Activated CD8-positive, alpha-beta T cell treated with anti-CD3 and anti-CD28 coated beads, Interleukin-2, amount 10 ng/mL, durations not matched to agents 7 days and 5 days (primary cell): ENCODE results near the gene HELZ. TPM values are rescaled to one million over a fixed set of nuclear protein-coding genes. Genes with fewer than 3 reads are reported as not detected.

Source experiments
- ATAC-seq: fragments of 150-1000 bp; cut with Tn5 transposase; one replicate; pipeline ENCODE4 v1.10.0; 2021; ENCODE audit warnings: moderate library complexity
- CTCF ChIA-PET: fragments of 350-600 bp; sonication (Branson Sonifier 250); formaldehyde crosslinking; loops from one replicate; lab custom pipeline; 2021; ENCODE audit warnings: antibody characterized with exemption; lab: Charles Lee
- POLR2A ChIA-PET: fragments of 350-600 bp; sonication (Branson Sonifier 250); formaldehyde crosslinking; loops from one replicate; lab custom pipeline; 2021; ENCODE audit warnings: antibody characterized with exemption; lab: Charles Lee
- DNase-seq: peaks from one replicate; pipeline ENCODE4 v3.0.0-alpha.2; 2020
- H3K27ac Mint-ChIP-seq: one replicate; pipeline ENCODE4 v1.8.0; 2021; ENCODE audit warnings: mild to moderate bottlenecking, mixed read lengths
- H3K27me3 Mint-ChIP-seq: one replicate; pipeline ENCODE4 v1.8.0; 2021; ENCODE audit warnings: low read depth, mixed read lengths
- H3K36me3 Mint-ChIP-seq: one replicate; pipeline ENCODE4 v1.8.0; 2021; ENCODE audit warnings: low read depth, mixed read lengths
- H3K4me1 Mint-ChIP-seq: one replicate; pipeline ENCODE4 v1.8.0; 2021; ENCODE audit warnings: low read depth, mixed read lengths
- H3K4me3 Mint-ChIP-seq: one replicate; pipeline ENCODE4 v1.8.0; 2021; ENCODE audit warnings: mild to moderate bottlenecking, mixed read lengths
- H3K9me3 Mint-ChIP-seq: one replicate; pipeline ENCODE4 v1.8.0; 2022; ENCODE audit warnings: mixed read lengths; ENCODE audit not compliant: insufficient read depth
- total RNA-seq, 2 experiments: library from RNA; stranded (reverse); gene quantifications; one replicate each; pipeline ENCODE4 v1.2.3, GENCODE V29; 2021

Gene HELZ
- total RNA-seq, 2 experiments from 2014 or later, result 69.1 to 76.6 TPM

GRCh38 chr17:67245694-67246402 is 852 bp upstream of the HELZ start:
- peak; percentile 40 for ATAC-seq
- CTCF ChIA-PET, result no interaction called here
- H3K4me3 Mint-ChIP-seq, result peak overlapping the region; percentile 81
- H3K9me3 Mint-ChIP-seq, result no peaks in the 10 kb centered on the region
- POLR2A ChIA-PET, result interaction anchor here (1.0 to 1.8 kb wide), 4 partner anchors 11 to 132 kb away, joined by 3 to 12 read pairs (median 4); no protein-coding TSS in a partner anchor
- peak overlapping the region; percentile 83 for H3K27ac Mint-ChIP-seq
- peak; percentile 57 for DNase-seq
- H3K36me3 Mint-ChIP-seq, result peaks cover 23% of the 10 kb centered on the region
- peaks cover 44% of the 10 kb centered on the region for H3K4me1 Mint-ChIP-seq
- no peaks in the 10 kb centered on the region for H3K27me3 Mint-ChIP-seq

DNA sequence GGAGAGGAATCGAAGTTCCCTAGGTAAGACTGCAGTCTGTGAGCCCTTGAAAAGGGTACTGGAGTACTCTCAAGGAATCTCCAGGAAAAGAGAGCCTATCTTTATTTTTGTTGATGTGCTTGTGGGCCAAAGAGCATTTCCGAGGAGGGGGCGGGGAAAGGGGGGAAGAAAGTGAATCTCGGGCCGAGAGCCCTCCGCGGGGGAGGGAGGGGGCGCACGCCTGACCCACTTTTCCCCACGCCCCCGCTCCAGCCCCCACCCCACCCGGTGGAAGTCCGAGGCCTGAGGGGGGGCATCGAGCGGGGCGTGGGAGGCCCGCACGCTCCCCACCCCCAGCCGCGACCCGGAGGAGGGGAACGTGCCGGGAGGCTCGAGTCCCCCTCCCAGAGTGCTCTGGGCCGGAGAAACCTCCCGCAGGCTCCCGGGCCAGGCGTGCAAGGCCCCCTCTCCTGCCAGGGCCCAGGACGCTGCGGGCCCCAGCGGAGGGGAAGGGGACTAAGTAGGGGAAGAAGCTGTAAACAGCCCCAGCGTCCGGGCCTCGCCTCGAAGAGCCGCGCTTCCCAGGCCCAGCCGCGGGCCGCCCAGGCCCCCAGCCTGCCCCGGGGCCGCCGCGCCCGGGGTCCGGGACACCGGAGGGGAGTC is 444 bp downstream of the HELZ start:
- ATAC-seq (peak; percentile 56), DNase-seq (peak; percentile 29)
- H3K4me1 Mint-ChIP-seq, result peaks cover 54% of the 10 kb centered on the region
- POLR2A ChIA-PET, result interaction anchor here (0.8 to 1.8 kb wide), 5 partner anchors 12 to 133 kb away, joined by 3 to 12 read pairs (median 3); no protein-coding TSS in a partner anchor
- H3K27ac Mint-ChIP-seq, result peak overlapping the region; percentile 90
- CTCF ChIA-PET, result interaction anchor here (1.0 kb wide), 1 partner anchor 28 kb away, joined by 4 read pairs; no protein-coding TSS in a partner anchor
- H3K4me3 Mint-ChIP-seq, result peak overlapping the region; percentile 93
- H3K27me3 Mint-ChIP-seq, result no peaks in the 10 kb centered on the region
- no peaks in the 10 kb centered on the region for H3K9me3 Mint-ChIP-seq
- peaks cover 28% of the 10 kb centered on the region for H3K36me3 Mint-ChIP-seq

- Mint-ChIP-seq H3K9me3 (no peaks in the 10 kb centered on the region), H3K27ac (peak overlapping the region; percentile 7), H3K27me3 (no peaks in the 10 kb centered on the region), H3K4me1 (peaks cover 51% of the 10 kb centered on the region), H3K4me3 (peak overlapping the region; percentile 93), H3K36me3 (peaks cover 36% of the 10 kb centered on the region)
- no peak for ATAC-seq
- no peak for DNase-seq
- POLR2A ChIA-PET, result no interaction called here
- CTCF ChIA-PET, result interaction anchor here (1.3 kb wide), 1 partner anchor 22 kb away, joined by 5 read pairs; no protein-coding TSS in a partner anchor
Observed at GRCh38 chr17:67243284-67243683, 1.7 kb downstream of the HELZ start.

DNA sequence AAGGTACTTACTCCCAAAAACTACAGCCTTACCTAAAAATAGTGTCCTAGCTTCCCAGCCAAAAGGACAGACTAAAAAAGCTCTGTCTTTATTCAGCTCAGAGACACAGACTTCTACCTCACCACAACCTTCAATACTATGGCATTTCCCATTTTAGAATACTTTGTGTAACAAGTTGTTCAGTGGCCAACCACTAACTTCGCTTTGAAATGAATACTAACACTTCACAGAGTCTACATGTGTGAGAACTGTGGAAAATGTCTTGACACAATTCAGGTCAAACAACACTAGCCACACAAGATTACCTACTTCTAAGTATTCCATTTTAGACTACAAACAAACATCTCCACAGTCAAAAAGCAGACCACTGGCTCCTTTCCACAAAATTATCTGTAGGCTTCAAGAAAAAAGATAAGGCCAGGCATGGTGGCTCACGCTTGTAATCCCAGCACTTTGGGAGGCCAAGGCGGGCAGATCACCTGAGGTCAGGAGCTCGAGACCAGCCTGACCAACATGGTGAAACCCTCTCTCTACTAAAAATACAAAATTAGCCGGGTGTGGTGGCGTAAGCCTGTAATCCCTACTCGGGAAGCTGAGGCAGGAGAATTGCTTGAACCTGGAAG is 3.2 kb downstream of the HELZ start:
- Mint-ChIP-seq H3K27me3 (no peaks in the 10 kb centered on the region), H3K4me3 (no peak overlapping the region), H3K27ac (no peak overlapping the region), H3K4me1 (peaks cover 42% of the 10 kb centered on the region), H3K9me3 (no peaks in the 10 kb centered on the region), H3K36me3 (peaks cover 38% of the 10 kb centered on the region)
- DNase-seq (no peak), ATAC-seq (no peak)
- ChIA-PET CTCF (no interaction called here), POLR2A (no interaction called here)

DNA sequence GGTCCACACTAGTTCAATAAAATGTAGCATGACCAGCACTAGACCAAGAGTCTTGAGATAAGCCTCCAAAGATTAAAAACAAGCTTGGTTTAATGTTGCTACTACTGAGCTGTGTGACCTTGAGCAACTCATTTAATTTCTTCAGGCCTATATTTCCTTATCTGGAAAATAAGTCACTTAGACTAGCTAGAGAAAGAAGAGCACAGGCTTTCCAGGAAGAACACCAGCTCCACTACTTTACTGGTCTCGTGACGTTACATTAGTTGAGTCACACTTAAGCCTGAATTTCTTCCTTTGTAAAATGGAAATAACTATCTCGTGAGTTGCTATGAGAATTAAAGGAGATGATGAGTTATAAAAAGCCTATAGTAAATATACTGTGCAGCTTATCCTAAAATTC is 5.4 kb downstream of the HELZ start:
- ChIA-PET POLR2A (interaction anchor here (0.9 kb wide), 1 partner anchor 96 kb away, joined by 4 read pairs; no protein-coding TSS in a partner anchor), CTCF (interaction anchor here (1.0 to 3.5 kb wide), 3 partner anchors 15 to 43 kb away, joined by 3 to 23 read pairs (median 5); no protein-coding TSS in a partner anchor)
- H3K27ac Mint-ChIP-seq, result no peak overlapping the region
- no peaks in the 10 kb centered on the region for H3K9me3 Mint-ChIP-seq
- no peak overlapping the region for H3K4me3 Mint-ChIP-seq
- DNase-seq (no peak), ATAC-seq (no peak)
- peaks cover 55% of the 10 kb centered on the region for H3K36me3 Mint-ChIP-seq
- H3K27me3 Mint-ChIP-seq, result no peaks in the 10 kb centered on the region
- H3K4me1 Mint-ChIP-seq, result peaks cover 38% of the 10 kb centered on the region

GRCh38 chr17:67238991-67239390 is 6.0 kb downstream of the HELZ start:
- POLR2A ChIA-PET, result no interaction called here
- no peak overlapping the region for H3K27ac Mint-ChIP-seq
- peaks cover 38% of the 10 kb centered on the region for H3K4me1 Mint-ChIP-seq
- H3K4me3 Mint-ChIP-seq, result no peak overlapping the region
- CTCF ChIA-PET, result interaction anchor here (1.7 to 3.5 kb wide), 2 partner anchors 15 to 17 kb away, joined by 5 to 23 read pairs; no protein-coding TSS in a partner anchor
- no peaks in the 10 kb centered on the region for H3K27me3 Mint-ChIP-seq
- ATAC-seq (no peak), DNase-seq (no peak)
- peaks cover 56% of the 10 kb centered on the region for H3K36me3 Mint-ChIP-seq
- H3K9me3 Mint-ChIP-seq, result no peaks in the 10 kb centered on the region

DNA sequence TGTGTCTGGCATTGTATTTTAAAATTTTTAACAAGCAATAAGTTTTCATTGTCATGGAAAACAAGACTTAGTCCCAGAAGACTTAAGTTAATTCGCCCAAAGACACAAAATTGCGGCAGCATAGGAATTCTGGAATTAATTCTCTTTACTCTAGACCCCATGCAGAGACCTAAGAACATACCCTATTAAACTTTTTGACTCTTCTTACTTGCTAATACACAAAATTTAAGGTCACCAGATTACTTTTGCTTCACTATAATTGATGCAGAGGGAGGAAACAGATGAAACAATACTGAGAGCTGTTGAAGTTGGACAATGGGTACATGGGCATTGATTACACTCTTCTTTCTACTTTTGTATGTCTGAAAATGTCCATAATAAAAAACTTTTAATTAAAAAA is 12.6 kb downstream of the HELZ start:
- H3K9me3 Mint-ChIP-seq, result peaks cover 2% of the 10 kb centered on the region
- no peak overlapping the region for H3K4me3 Mint-ChIP-seq
- H3K27ac Mint-ChIP-seq, result no peak overlapping the region
- POLR2A ChIA-PET, result no interaction called here
- H3K36me3 Mint-ChIP-seq, result peaks cover 55% of the 10 kb centered on the region
- peaks cover 11% of the 10 kb centered on the region for H3K4me1 Mint-ChIP-seq
- DNase-seq, result no peak
- CTCF ChIA-PET, result interaction anchor here (1.4 kb wide), 1 partner anchor 11 kb away, joined by 6 read pairs; no protein-coding TSS in a partner anchor
- no peak for ATAC-seq
- H3K27me3 Mint-ChIP-seq, result no peaks in the 10 kb centered on the region

GRCh38 chr17:67229109-67229955 is 15.7 kb downstream of the HELZ start:
- Mint-ChIP-seq H3K9me3 (peaks cover 3% of the 10 kb centered on the region), H3K4me1 (peaks cover 11% of the 10 kb centered on the region), H3K27me3 (no peaks in the 10 kb centered on the region), H3K36me3 (peaks cover 56% of the 10 kb centered on the region), H3K4me3 (no peak overlapping the region), H3K27ac (peak overlapping the region; percentile 43)
- ChIA-PET CTCF (no interaction called here), POLR2A (interaction anchor here (0.5 to 0.6 kb wide), 2 partner anchors 52 to 613 kb away, joined by 3 read pairs; no protein-coding TSS in a partner anchor)
- DNase-seq, result no peak
- ATAC-seq, result no peak

GRCh38 chr17:67227488-67227887 is 17.5 kb downstream of the HELZ start:
- Mint-ChIP-seq H3K4me1 (peaks cover 17% of the 10 kb centered on the region), H3K27ac (no peak overlapping the region), H3K9me3 (peaks cover 3% of the 10 kb centered on the region), H3K4me3 (no peak overlapping the region), H3K36me3 (peaks cover 59% of the 10 kb centered on the region), H3K27me3 (no peaks in the 10 kb centered on the region)
- POLR2A ChIA-PET, result interaction anchor here (0.5 to 0.6 kb wide), 2 partner anchors 13 to 16 kb away, joined by 3 to 4 read pairs; no protein-coding TSS in a partner anchor
- CTCF ChIA-PET, result interaction anchor here (1.1 to 1.5 kb wide), 2 partner anchors 66 to 67 kb away, joined by 3 read pairs; no protein-coding TSS in a partner anchor
- no peak for DNase-seq
- ATAC-seq, result no peak

GRCh38 chr17:67225316-67225715 is 19.7 kb downstream of the HELZ start:
- peaks cover 20% of the 10 kb centered on the region for H3K4me1 Mint-ChIP-seq
- ATAC-seq (no peak), DNase-seq (no peak)
- H3K4me3 Mint-ChIP-seq, result no peak overlapping the region
- CTCF ChIA-PET, result no interaction called here
- peaks cover 3% of the 10 kb centered on the region for H3K9me3 Mint-ChIP-seq
- no peak overlapping the region for H3K27ac Mint-ChIP-seq
- no peaks in the 10 kb centered on the region for H3K27me3 Mint-ChIP-seq
- peaks cover 53% of the 10 kb centered on the region for H3K36me3 Mint-ChIP-seq
- POLR2A ChIA-PET, result no interaction called here

- Mint-ChIP-seq H3K4me3 (no peak overlapping the region), H3K27me3 (no peaks in the 10 kb centered on the region), H3K9me3 (peaks cover 3% of the 10 kb centered on the region), H3K27ac (no peak overlapping the region), H3K36me3 (peaks cover 56% of the 10 kb centered on the region), H3K4me1 (peaks cover 20% of the 10 kb centered on the region)
- no peak for ATAC-seq
- CTCF ChIA-PET, result interaction anchor here (1.5 kb wide), 1 partner anchor 15 kb away, joined by 5 read pairs; no protein-coding TSS in a partner anchor
- POLR2A ChIA-PET, result no interaction called here
- no peak for DNase-seq
Observed at GRCh38 chr17:67224736-67225135, 20.3 kb downstream of the HELZ start.
